Measurements from ENCODE around the gene ZFP69B.

Gene ZFP69B

DNA sequence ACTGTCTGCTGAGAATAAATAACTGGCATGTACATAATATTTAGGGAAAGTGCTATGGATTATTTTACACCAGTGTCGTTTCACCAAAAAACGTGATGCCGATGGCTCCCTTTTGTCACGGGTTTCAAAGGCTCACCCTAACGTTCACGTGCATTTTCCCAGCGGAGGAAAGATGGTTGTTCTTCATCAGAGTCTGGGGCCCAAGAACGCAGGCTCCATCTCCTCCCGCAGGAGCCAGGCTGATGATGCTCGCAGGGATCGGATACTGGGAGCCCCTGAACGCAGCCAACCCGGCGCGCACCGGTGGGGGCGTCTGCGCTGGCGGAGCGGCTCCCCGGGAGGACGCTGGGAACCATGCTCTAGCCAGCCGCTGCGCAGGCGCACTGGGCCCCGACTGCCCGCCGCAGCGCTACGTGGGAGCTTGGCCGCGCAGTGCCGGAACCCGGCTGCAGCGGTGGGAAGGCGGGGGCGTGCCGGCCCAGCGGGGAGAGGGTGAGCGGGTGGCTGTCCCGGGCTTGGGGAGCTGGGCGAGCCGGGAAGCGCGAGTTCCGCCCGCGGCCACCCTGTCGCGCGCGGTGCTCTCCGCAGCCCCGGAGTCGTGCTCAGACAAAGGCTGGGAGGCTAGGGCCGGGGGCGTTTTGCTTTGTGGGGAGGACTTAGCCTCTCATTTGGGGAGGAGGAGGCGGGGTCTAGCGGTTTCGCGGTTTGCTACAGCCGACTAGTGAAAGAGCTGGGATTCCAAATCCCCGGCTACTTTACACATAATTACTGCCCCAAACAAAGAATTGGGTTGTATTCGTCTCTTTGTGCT is at the start of gene ZFP69B:
Gene ZFP69B, plus strand, starts transcription at position 793 of the 811 bp plus-strand sequence. CDS start 486 bp downstream, outside the sequence.
- peak; percentile 95 for DNase-seq

DNA sequence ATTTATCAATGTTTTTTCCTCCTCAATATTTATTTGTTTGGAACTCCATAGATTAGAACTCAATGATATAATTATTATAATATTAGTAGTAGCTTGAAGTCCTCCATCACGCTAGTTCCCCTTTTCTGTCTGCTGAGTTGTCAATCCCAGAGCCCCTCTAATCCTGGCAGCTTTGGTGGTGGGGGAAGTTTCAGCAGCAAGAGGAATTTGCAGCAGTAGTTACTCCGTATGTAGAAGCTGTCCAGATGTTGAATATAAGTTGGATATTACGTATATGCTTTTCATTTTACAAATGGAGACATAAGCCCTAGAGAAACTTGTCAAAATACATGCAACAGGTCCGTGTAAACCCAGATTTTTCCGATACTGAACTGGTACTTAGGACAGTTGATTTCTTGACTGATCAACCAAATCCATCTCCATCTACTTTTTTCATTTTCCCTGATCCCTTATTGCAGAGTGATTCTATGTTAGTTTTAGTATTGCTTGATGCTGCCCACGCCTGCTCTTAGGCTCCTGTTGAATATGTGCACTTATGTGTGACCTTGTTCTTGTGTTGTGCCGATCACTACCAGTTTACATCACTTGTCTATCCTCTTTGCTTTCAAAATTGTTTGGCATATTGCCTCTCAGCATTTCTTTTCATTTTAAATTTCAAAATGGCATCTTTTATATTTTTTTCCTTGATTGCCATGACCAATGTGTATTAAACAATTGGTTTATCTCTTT is 48.6 kb upstream of the ZFP69B start:
- no peak for DNase-seq

DNA sequence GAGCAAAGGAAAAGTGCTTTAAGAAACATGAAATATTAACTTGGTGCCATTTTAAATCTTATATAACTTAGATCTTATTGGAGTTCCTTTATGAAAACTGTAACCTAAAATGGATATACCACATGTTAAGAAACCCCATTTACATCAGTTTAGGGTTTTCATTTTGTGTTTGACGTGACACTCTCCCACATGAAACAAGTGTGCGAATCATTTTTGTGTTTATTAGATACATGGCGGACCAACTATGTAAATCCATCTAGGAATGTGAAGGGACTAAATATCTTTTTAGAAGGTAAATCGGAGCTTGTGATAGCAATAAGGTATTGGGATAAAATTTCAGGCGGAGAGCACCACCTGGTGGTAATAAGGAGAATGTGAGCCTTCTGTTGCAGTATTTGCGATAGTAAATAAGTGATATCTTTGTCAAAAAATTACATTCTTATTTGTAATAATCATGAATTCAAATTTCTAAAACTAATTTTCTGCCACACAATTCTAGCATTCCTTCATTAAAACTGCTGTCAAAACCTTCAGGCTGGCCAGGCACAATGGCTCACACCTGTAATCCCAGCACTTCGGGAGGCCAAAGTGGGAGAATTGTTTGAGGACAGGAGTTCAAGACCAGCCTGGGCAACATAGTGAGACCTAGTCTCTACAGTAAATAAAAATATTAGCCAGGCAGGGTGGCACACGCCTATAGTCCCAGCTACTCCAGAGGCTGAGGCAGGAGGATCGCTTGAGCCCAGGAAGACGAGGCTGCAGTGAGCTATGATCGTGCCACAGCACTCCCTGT is 45.4 kb upstream of the ZFP69B start:
- DNase-seq = no peak

DNA sequence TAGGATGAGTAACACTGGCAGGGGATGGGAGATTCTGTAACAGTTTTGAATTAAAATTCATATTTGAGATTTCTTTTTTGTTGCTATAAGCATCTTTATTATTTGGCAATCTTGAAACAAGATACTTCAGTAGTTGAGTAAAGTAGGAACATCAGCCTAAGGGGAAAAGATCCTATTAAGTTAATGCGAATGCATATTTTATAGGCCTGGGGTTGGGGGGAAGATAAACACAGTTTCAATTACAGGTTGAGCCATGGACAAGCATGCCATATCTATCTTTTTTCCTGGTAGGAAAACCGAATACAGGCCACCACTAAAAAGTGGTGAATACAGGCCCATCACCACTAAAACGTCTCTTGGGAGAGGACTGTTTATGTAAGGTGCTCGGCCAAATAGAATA is 44.5 kb upstream of the ZFP69B start:
- DNase-seq = no peak

DNA sequence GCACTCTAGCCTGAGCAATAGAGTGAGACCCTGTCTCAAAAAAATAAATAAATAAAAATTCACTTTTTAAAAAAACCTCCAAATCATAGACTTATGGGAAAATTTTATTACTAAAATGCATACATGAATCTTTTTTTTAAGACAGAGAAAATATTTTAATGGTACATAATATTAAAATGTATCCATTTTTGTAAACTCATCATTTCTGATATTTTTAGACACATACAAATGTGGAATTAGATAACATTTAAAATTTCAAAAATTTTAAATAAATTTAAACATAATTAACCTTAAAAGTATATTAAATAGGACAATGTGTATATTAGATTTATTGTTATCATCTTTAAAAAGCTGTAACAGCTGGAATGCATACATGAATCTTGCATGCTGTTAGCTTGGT is 42.8 kb upstream of the ZFP69B start:
- DNase-seq = no peak

DNA sequence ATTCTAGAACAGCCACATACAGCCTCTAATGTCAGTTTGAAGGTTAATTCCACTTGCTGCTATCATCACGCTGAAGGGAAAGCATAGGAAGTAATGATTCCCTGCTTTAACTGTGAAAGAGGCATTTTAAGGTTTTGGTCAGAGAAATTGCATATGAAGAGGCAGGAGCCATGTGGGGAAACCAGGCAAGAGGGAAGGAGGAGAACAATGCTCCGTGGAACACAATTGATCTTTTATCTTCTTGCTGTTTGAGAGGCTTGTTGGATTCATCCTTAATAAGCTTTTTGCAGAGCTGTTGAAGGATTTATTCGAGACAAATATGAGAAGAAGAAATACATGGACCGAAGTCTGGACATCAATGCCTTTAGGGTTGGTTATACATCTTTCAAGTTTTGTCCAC is 40.8 kb upstream of the ZFP69B start:
- DNase-seq = no peak

DNA sequence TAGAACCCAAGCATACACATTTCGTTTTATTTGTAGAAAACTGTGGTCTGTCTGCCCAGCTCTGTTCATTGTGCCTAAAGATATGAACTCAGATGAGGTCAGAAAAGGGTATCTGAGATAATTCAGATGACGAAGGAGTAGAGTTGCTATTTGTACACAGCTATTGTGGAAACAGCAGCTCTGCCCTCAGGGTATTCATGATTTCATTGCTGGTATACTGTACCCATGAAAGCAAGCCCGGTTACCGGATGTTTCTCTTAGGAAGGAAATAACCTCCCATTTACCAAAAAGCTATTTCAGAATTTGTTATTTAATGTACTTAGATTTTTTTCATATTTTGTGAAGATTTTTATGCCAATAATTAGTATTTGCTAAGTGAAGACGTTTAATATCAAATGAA is 39.0 kb upstream of the ZFP69B start:
- DNase-seq = no peak

DNA sequence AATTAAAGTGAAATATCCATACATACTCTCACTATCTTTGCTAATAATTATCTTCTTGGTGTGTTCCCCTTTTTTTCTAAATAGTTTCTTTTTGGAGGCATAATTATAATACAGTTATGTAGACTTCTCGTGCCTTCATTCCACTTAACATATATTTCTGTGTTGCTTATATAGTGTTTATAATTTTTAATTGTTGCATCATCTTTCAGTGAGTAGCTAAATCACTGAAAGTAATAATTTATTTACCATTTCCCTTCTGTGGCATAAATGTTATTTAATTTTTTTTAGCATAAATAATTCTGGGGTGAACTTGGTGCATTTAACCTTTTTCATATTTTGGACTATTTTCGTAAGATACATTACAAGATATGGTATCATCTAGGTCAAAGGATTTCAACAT is 38.4 kb upstream of the ZFP69B start:
- no peak for DNase-seq

DNA sequence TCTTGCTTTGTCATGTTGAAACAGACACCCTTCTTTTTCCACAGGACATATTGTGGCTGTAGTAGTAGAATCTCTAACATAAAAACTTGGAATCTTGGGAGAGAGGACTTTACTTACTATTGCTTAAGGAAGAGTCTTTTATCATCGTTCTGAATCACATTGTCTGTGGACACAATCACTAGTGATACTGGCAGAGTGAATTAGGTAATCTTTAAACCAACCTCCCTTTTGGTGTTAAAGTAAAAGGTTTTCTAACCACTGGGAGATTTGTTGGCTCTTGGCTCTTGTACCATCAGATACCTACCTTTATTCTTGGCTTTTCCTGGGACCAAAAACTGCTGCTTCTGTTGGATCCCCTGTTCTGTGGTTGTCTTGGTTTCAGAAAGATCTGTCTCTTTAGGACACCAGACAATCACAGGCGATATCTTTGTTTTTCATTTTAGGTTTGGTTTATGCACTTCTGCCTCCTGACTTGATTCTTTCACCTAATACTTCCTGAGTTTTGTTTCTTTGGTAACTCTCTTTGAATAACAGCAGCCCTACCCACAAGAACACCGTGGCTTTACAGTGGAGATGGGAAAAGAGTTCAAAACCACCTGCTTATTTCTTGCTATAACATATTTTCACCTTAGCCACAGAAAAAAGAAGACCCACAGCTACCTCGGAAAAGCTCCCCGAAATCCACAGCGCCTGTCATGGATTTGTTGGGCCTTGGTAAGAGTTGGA is 36.6 kb upstream of the ZFP69B start:
- DNase-seq = no peak

DNA sequence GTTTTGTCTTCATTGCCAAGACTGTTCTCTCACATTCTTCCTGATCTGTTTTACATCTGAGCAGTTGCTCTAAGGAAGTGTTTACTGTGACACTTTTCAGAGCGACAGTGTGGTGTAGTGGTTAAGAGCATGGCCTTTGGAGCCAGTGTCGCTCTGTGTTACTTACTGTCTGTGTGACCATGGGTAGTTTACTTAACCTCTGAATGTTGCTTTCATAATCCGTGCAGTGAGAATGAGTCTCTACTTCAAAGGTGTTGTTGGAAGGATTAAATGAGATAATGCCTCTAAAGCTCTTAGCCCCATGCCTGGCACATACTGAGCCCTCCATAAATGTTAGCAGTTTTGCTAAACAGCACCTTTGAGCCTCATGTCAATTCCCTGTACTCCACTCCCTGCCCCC is 35.9 kb upstream of the ZFP69B start:
- no peak for DNase-seq

DNA sequence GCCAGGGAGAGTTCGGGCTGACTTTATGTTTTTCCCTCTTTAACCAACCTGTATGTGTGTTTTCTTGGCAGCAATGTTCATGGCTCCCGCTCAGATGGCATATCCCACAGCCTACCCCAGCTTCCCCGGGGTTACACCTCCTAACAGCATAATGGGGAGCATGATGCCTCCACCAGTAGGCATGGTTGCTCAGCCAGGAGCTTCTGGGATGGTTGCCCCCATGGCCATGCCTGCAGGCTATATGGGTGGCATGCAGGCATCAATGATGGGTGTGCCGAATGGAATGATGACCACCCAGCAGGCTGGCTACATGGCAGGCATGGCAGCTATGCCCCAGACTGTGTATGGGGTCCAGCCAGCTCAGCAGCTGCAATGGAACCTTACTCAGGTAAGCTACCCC is 33.6 kb upstream of the ZFP69B start:
- DNase-seq = no peak

DNA sequence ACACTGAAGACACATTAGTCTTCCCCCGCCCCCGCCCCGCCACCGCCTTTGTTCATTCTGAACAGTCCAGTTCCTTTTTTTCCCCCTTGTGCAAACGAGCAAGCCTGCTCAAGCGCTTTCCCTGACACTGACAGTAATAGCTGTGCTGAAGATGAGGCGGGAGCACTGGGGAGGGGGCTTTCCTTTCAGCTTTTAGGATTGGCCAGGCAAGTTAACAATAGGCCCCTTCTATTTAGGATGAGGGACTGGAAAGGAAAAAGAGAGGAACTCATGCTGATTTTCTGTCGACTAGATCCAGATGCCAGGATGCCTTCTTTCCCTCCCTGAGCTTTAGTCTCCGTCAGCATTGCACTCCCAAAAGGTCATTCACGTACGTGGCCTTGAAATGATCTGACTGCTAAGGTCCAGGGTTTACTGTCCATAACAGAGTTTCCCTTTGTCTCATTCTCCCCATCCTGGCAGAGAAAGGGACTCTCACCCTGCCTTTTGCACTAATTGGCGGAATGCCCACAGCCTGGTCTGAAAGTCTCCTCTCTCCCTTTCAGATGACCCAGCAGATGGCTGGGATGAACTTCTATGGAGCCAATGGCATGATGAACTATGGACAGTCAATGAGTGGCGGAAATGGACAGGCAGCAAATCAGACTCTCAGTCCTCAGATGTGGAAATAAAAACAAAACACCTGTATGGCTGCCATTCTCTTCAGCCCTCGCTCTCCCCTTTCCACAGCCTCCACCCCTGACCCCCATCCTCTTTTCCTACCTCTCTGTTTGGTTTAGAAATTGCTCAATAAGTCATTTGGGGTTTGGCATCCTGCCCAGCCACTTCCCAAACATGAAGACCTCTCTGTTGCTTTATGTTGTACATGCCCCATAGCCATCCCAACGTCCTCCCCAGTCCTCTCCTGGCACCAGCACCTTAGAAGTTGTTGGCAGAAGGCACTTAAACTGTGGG is 28.6 kb upstream of the ZFP69B start:
- DNase-seq = no peak

DNA sequence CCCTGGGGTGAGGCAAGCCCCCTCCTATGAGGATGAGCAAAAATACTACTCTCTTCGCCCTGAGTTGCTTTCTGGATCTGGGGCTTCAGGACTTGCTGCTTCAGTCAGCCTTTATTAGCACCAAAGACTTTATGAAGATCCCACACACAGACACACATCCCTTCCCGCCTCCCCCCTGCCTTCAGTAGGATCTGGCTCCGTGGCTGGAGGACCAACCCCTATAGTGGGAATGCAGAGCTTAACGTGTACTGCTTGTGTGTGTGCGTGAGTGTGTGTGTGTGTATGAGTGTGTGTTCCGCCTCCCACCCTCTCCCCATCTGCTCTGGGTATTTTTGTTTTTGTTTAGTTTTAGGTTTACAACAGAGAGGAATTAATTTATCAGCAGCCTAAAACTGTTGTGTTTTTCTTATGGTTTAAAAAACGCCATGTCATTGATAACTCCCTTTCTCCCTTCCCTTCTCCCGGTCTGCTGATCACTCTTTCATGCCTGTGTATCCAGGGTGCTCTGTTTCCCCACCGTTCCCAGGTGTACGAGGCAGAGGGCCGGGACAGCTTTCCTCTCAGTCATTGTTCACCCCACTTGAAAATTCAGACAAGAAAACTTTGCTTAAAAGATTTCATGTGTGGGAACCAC is 27.5 kb upstream of the ZFP69B start:
- no peak for DNase-seq

DNA sequence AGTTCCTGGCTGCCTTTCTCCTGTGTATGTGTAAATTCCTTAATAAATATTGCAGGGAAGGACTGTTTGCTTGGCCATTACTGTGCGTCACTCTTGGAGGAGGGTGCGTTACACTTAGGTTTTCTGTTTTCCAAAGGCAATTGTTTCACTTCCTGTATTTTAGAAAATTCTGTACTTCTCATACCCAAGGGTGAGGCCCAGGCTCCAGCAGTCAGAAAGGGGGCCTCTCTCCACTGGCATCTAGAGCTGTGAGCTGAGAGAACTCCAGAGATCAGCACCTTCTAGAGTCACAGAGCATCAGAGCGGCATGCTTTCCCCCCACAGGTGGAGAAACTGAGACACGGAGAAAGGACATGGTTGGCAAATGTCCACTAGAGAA is 27.0 kb upstream of the ZFP69B start:
- DNase-seq = no peak

DNA sequence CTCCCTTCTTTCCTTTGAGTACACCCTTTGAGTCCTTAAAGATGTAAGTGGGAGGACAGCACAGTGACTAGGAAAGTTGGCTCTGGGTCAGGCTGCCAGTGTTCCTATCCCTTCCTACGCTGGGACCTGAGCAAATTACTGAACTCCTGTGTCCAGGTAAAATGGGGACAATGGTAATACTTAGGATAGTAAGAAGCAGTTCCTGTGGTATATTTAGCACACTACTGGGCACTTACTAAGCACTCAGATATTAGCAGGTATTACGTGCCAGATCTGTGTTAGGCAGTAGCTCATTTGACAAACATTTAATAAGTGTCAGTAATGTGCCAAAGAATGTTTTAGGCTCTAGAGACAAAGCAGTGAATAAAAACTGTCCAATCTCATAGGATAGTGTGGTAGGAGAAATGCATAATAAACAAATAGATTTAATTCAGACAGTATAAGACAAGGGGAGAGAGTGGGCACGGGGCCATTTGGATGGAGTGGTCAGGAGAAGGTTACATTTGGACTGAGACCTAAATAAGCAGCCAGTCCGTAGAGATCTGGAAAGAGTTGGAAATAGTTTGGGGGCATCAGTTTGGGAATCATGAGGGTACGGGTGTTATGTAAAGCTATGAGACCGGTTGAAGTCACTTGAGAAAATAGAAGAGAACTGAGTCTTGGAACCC is 26.2 kb upstream of the ZFP69B start:
- DNase-seq = no peak

DNA sequence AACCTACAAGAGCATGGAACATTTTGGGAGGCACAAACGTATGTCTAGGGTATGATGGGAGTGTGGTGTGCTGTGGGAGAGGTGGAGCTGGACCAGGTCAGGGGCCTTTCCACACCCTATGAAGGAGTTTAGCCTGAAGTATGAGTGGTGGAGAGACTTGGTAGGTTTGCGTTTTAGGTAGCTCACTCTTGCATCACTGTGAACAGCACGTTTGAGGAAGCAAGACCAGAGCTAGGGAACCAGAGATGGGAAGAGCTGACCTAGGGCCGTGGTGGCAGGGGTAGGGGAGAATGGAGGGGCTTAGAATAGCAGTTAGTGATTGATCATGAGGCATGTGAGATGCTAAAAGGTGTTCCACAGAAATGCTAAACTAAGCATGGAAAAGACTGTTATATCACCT is 25.1 kb upstream of the ZFP69B start:
- DNase-seq = no peak

DNA sequence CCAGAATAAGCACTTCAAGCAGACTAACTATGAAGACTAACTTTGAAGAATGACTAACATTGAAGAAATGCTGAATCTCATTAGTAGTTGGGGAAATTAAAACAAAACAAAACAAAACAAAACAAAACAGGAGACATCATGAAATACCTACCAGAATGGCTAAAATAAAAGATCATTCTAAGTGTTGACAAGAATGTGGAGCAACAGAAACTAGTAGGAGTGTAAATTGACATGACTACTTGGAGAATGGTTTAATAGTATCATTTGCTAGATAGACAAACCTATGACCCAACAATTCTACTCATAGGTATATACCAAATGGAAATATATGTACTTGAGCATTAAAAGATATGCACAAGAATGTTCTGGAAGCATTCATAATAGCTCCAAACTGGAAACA is 18.9 kb upstream of the ZFP69B start:
- DNase-seq = no peak

DNA sequence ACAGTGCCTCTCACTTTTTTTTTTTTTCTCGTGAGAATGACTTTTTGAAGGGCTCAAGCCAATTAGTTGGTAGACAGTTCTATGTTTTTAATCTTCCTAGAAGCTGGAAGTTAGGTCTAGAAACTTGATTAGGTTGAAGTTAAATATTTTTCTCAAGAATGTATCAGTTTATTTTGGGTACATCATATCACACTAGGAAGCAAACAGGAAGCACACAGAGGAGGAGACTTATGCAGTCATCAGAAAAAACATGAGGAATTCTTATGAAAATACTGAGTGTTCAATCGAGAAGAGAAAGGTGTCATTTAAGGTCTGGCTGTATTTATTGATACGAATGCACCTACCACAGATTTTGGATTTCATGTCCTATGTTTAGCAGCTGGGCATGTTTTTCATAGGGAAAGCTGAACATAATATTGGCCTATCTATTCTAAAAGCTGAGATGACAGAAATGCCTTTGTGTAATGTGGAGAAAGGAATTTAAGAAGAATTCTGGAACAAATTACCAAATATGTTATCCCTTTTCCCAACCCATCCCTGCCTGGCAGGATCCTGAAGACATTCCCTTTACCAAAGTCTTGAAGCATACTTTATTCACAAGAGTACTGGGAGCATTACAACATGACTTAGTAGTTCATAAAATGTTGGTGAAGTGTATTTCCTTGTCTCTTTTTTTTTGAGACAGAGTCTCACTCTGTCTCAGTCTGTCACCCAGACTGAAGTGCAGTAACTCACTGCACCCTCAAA is 17.5 kb upstream of the ZFP69B start:
- no peak for DNase-seq

DNA sequence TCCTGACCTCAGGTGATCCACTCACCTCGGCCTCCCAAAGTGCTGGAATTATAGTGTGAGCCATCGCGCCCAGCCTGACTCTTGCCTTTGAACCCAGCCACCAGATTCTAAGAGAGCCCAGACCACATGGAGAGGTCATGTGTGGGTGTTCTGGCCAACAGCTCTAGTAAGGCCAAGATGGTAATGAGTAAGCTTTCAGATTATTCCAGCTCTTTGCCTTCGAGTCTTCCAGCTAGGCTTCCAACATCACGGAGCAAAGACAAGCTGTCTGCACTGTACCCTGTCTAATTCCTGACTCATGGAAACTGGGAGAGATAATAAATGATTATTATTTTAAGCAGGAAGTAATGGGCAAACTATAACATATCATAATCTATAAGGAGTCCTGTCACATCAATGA is 14.8 kb upstream of the ZFP69B start:
- no peak for DNase-seq

DNA sequence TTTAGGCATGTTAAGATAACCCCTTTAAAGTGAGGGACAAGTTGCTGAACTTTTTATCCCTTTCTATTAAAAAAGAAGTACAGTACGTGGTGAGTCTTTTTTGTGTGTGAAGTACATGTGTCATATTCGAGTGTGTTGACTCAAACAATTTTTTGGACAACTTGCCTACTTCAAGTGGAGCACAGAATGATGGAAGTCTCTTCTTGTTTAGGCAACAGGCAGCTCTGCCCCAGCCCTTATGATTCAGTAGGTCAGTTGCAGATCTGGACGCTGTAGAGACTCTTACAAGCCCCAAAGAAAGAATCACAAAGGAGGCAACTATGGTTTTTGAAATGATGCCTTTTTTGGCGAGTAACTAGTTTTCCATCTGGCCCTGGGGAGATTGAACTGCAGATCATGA is 14.4 kb upstream of the ZFP69B start:
- DNase-seq = no peak
